ENCODE results near the gene KCNJ12. TPM values are rescaled to one million over a fixed set of nuclear protein-coding genes. Genes with fewer than 3 reads are reported as not detected.
A peak's percentile ranks its signal among the peaks of the same experiment; 100 is the strongest.
"Not testable (repeated sequence)": the region's sequence is repeated elsewhere in the genome, so short reads cannot be mapped to it uniquely, and the experiment has no call there.

The KCNJ12 gene
- polyA plus RNA-seq, 6 donors from 2014 or later: not detected

DNA sequence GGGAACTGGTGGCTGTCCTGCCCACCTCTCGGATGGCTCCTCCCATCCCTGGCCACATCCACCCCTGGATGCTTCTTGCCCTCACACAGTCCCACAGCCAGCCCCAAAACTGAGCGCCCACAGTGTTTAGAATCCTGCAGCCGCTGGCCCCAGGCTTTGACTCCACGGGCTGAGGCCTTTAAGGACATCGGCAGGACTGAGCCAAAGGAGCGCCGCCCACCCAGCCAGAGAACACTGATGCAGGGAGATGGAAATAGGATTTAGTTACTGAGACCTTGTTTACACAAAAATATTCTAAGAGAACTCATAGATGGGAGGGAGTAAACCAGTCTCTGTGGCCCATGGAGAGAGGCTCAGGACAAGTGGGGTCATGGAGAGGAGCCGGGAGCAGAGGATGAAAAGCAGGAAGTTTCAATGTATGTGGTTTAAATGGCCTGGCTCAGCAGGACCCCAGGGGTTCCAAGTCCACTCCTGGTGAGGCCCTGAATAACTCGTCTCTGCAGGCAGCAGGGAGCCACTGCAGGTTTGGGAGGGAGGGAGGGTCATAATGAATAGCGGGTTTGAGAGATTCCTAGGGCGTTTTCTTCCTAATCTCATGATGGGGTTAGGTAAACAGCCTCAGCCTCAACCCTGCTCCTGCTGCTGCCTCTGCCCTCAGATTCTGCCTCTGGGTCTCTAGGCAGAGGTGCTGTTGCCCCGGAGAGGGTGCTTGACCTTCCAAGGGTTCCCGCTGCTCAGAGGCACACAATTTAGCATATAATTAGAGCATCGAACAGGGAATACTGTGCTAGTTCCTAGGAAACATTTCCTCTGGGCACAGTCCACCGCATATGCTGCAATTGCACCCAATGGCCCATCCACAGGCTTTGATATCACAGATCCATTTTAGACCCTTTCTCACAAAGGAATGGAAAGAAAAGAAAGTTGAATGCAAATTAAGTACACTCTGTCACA is 61.0 kb downstream of the KCNJ12 start:
- not testable (repeated sequence) for H3K36me3 Mint-ChIP-seq; H3K9me3 Mint-ChIP-seq; DNase-seq; H3K27me3 Mint-ChIP-seq; ATAC-seq (ENCODE audit: low read depth in 2 of 2); H3K4me3 Mint-ChIP-seq
- Mint-ChIP-seq H3K4me1 (peaks cover 0 to 11% (median 0%) of the 10 kb centered on the region in 3 donors), H3K27ac (peak overlapping the region in 1 of 6 donors; percentile 52)

DNA sequence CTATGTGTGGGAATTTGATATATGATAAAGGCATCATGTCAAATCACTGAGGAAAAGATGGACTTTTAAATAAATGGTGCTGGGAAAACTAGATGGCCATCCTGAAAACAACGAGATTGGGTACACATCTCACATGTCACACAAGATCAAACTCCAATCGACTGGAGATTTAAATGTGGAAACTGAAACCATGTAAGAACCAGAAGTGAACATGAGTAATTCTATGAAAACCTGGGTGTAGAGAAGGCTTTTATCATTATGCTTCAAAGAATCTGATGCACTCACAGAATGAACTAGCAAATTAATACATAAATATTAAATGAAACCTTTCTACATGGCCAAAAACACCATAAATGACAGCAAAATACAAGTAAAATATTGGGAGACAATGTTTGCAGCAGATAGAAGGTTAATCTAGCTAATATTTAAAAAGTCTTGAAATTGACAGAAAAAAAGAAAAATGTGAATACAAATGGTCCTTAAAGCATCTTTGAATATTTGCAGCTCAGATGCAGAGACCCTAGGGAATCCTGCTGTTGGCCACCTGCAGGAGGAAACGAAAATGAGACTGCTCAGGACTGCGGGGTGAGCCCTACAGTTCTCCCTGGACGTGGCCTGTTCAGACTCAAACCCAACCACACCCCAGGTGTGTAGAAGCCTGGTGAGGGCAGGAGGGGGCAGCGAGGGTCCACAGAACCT is 62.3 kb downstream of the KCNJ12 start:
- DNase-seq, H3K4me3 Mint-ChIP-seq, H3K27me3 Mint-ChIP-seq, H3K36me3 Mint-ChIP-seq, H3K9me3 Mint-ChIP-seq: not testable (repeated sequence)
- Mint-ChIP-seq H3K27ac (peak overlapping the region in 1 of 6 donors; percentile 11), H3K4me1 (peaks cover 0 to 11% (median 0%) of the 10 kb centered on the region in 3 donors)
- peak in 1 of 2 donors; percentile 67 for ATAC-seq (ENCODE audit: low read depth in 2 of 2)

DNA sequence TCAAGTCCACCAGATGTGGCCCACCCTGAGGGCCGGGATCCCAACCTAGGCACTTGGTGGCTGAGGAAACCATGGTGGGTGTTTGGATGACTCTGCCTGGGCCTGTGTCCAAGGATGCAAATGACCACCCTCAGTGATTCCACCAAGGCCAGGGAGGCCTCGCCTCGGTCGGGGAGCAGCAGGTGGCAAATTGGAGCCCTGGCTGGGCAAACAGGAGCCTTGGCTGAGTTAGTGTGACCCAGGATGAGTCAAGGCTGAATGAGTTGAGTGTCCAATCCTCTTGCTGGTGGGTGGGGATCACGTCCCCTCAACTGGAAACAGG is 62.8 kb downstream of the KCNJ12 start:
- not testable (repeated sequence) for H3K36me3 Mint-ChIP-seq; H3K9me3 Mint-ChIP-seq; DNase-seq; H3K27me3 Mint-ChIP-seq; H3K4me3 Mint-ChIP-seq; ATAC-seq (ENCODE audit: low read depth in 2 of 2)
- peaks cover 0 to 11% (median 0%) of the 10 kb centered on the region in 3 donors for H3K4me1 Mint-ChIP-seq
- H3K27ac Mint-ChIP-seq: peak overlapping the region in 1 of 6 donors; percentile 11

DNA sequence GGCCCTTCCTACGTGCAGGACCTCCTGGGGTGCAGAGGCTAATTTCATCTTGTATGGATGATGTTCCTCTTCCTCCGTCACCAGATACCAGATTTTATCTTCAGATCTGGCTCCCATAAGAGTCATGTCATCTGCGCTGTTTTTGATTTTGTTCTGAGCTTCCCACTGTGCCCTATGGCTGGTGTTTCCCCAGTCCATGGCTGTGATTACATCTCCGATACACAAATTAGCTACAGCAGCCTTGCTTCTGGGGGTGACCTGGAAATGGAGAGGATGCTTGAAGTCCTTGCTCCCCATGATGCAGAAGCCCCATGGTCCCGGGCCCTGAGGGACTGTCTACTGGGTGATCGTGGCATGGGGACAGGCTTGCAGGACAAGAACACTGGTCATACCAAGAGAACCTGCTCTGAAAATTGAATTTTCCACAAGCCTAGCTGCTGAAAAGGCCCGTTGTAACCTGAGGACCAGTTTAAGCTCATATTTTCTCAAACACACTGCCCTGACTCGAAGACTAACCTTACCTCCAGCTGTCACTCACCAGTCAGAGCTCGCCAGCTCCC is 69.0 kb downstream of the KCNJ12 start:
- Mint-ChIP-seq H3K9me3 (peaks cover 0 to 9% (median 0%) of the 10 kb centered on the region in 7 donors), H3K27ac (no peak overlapping the region), H3K36me3 (no peaks in the 10 kb centered on the region), H3K4me3 (no peak overlapping the region), H3K27me3 (peaks cover 0 to 10% (median 9%) of the 10 kb centered on the region in 3 donors), H3K4me1 (peaks cover 0 to 4% (median 0%) of the 10 kb centered on the region in 3 donors)
- no peak for ATAC-seq (ENCODE audit: low read depth in 2 of 2)
- DNase-seq: no peak

DNA sequence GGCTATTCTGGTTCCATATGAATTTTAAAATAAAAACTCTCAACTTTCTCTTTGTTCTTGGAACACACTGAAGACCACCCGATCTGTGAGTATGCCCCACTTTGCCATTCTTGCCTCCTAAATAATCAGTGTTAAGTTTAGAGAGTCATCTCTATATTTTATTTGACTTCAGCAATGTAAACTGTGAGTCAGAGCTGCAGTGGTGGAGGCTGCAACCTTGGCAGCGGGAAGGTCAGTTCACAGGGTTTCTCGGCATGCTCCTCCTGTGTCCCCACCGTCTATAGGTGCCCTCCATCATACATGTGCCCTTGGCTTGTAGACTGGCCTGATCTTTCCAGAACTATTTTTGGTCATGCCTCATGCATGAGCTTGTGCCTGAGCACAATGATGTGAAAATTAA is 71.4 kb downstream of the KCNJ12 start:
- H3K27me3 Mint-ChIP-seq: peaks cover 0 to 13% (median 13%) of the 10 kb centered on the region in 3 donors
- H3K9me3 Mint-ChIP-seq; H3K4me3 Mint-ChIP-seq; H3K4me1 Mint-ChIP-seq; DNase-seq; H3K36me3 Mint-ChIP-seq; H3K27ac Mint-ChIP-seq; ATAC-seq (ENCODE audit: low read depth in 2 of 2): not testable (repeated sequence)

DNA sequence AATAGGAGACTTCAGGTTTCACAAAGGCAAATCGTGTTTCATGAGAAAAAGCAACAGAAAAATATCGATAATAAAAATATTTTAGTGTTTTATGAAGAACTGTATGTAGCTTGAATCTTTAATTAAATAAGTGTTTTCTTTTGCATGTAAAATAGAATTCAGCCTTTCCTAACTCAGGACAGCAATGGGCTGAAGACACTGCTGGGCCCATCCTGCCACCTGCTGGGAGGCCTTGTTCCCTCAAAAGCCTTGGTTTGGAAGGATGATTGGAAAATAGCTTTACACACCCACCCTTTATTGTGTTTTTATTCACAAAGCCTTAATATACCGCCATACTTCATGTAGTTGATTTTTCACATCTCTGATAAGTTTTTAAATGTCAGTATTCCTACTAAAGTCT is 73.7 kb downstream of the KCNJ12 start:
- Mint-ChIP-seq H3K4me1 (peaks cover 5 to 12% (median 9%) of the 10 kb centered on the region in 3 donors), H3K27me3 (peaks cover 3 to 31% (median 31%) of the 10 kb centered on the region in 3 donors)
- not testable (repeated sequence) for H3K4me3 Mint-ChIP-seq; H3K9me3 Mint-ChIP-seq; ATAC-seq (ENCODE audit: low read depth in 2 of 2); H3K36me3 Mint-ChIP-seq; H3K27ac Mint-ChIP-seq; DNase-seq

DNA sequence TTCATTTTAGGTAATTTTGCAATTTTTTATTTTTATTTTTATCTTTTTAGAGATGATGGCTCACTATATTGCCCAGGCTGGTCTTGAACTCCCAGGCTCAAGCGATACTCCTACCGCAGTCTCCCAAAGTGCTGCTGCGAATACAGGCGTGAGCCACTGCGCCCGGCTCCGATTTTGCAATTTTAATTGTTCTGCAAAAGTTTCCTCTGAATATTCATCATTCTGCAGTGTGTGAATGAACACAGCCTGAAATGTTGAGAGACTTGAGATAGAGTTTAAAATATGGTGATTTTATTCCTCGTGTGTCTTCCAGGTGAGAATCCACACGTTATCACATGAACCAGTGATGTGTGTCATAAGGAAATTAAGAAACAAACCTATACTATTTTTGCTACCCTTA is 75.8 kb downstream of the KCNJ12 start:
- no peaks in the 10 kb centered on the region for H3K36me3 Mint-ChIP-seq
- ATAC-seq (ENCODE audit: low read depth in 2 of 2) (no peak), DNase-seq (no peak)
- peak overlapping the region in 1 of 8 donors; percentile 49 for H3K4me3 Mint-ChIP-seq
- H3K4me1 Mint-ChIP-seq: peaks cover 12 to 18% (median 12%) of the 10 kb centered on the region in 3 donors
- H3K27me3 Mint-ChIP-seq: peaks cover 3 to 42% (median 42%) of the 10 kb centered on the region in 3 donors
- H3K27ac Mint-ChIP-seq: no peak overlapping the region
- H3K9me3 Mint-ChIP-seq: peaks cover 0 to 7% (median 0%) of the 10 kb centered on the region in 7 donors

DNA sequence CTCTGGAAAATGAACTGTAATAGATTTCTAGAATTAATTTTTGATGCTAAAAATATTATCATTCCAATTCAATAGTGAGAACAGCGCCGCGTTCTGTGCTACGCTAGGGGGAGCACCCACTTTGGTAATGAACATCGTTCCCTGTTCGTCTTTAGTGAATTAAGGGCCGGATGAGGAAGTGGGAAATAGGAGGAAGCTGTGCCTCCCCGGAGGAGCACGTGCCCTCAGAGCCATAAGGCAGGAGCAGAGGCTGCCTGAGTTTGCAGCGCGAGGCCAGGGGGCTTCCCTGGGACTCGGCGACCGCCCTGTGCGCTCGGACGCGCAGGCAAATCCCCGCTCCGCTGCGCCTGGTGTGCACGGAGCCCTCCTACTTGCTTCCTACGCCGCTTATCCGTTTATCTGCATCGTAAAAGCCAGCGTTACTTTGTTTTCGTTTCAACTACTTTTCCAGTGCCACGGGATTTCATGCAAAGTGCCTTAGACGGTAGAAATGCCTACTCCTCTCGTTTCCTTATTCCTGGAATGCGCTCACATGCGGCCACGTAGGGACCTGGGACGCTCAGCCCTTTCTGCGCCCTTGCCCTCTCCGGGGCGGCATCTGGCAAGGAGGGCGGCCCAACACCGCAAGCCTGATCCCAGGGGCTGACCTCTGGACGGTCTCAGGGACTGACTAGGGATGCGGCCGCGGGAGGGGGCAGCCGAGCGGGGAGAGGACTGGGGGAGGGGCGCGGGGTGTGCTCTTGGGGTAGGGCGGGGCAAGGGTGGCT is 76.4 kb downstream of the KCNJ12 start:
- DNase-seq (peak; percentile 31), ATAC-seq (ENCODE audit: low read depth in 2 of 2) (peak; percentile 37 to 53)
- peaks cover 12 to 21% (median 18%) of the 10 kb centered on the region in 3 donors for H3K4me1 Mint-ChIP-seq
- H3K27ac Mint-ChIP-seq: peak overlapping the region in 1 of 6 donors; percentile 83
- H3K36me3 Mint-ChIP-seq: no peaks in the 10 kb centered on the region
- peaks cover 0 to 7% (median 0%) of the 10 kb centered on the region in 7 donors for H3K9me3 Mint-ChIP-seq
- H3K4me3 Mint-ChIP-seq: peak overlapping the region in 7 of 8 donors; percentile 35 to 70 (median 59)
- peaks cover 7 to 48% (median 48%) of the 10 kb centered on the region in 3 donors for H3K27me3 Mint-ChIP-seq

DNA sequence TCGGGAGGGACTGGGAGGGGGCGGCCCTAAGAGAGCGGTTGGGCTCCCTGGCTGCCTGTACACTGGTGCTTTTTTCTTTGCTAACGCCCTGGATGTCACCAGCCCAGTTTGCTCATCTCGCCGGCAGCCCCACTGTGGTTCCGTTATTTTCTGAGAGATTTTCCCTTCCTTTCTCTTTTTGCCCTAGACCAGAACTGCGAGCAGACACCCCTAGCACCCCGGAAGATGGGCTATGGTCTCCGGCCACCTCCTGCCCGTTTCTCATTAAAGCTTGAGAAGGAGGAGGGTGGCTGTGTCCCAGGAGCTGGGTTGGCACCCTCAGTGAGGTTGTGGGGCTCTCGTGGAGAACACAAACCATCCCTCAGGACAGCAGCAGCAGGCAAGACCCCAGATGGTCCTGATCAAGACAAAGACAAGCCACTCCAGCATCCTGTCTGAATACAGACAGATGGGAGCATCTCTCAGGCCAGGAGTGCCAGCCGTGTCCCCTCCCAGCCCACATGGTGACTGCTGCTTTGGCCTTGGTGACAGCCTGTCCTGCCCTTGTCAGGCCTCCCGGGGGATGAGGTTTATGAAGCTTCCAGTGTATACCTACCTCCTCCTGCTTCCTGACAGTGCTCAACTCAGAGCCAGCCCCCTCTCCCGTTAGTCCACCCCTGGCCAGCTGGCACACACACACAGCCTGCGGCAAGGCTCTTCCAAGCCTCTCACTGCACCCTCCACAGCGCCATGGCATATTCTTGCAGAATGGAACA is 77.2 kb downstream of the KCNJ12 start:
- Mint-ChIP-seq H3K36me3 (no peaks in the 10 kb centered on the region), H3K27me3 (peaks cover 7 to 56% (median 53%) of the 10 kb centered on the region in 3 donors), H3K9me3 (peaks cover 0 to 7% (median 0%) of the 10 kb centered on the region in 7 donors), H3K27ac (peak overlapping the region in 2 of 6 donors; percentile 76 to 86), H3K4me1 (peaks cover 12 to 21% (median 19%) of the 10 kb centered on the region in 3 donors), H3K4me3 (peak overlapping the region in 4 of 8 donors; percentile 24 to 75 (median 42))
- ATAC-seq (ENCODE audit: low read depth in 2 of 2) (no peak), DNase-seq (no peak)

DNA sequence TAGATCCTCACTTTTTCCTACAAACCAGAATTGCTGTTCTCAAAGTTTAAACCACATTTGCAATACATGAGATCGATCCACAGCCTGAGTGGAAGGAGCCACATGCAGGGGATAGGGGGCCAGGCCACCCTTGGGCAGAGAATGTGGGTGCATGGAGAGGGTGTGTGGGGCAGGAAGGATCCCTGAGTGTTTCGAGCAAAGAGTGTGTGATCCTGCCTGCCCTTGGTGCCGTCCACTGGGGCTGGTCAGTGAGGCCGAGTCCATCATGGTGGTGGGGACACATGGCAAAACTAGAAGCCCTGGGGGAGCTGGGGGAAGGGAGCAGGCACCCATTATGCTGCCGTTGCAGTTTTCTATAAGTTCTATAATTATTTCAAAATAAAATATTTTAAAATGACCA is 77.8 kb downstream of the KCNJ12 start:
- ATAC-seq (ENCODE audit: low read depth in 2 of 2); H3K4me3 Mint-ChIP-seq; H3K27ac Mint-ChIP-seq; DNase-seq; H3K36me3 Mint-ChIP-seq; H3K9me3 Mint-ChIP-seq: not testable (repeated sequence)
- Mint-ChIP-seq H3K27me3 (peaks cover 7 to 63% (median 56%) of the 10 kb centered on the region in 3 donors), H3K4me1 (peaks cover 12 to 21% (median 19%) of the 10 kb centered on the region in 3 donors)

DNA sequence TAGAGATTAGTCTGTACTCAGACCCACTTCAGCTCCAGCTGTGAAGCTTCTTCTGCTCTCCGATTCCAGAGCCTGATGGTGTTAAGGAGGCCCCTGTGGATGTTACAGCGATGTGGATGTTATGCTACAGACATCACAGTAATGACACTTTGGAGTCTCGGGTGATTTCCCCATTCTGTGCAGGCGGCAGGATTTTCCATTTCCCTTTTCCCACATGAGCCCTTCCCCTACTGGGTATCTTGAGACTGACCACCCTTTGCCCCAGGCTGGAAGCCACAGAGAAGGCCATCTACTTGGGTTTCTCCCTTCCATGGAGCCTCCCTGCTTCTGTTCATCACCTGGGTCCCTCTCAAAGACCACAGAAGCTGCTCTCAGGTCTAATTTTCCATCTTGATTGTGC is 78.3 kb downstream of the KCNJ12 start:
- H3K9me3 Mint-ChIP-seq: peaks cover 0 to 7% (median 0%) of the 10 kb centered on the region in 7 donors
- no peak for DNase-seq
- no peak overlapping the region for H3K27ac Mint-ChIP-seq
- H3K4me3 Mint-ChIP-seq: no peak overlapping the region
- no peaks in the 10 kb centered on the region for H3K36me3 Mint-ChIP-seq
- H3K27me3 Mint-ChIP-seq: peaks cover 7 to 64% (median 57%) of the 10 kb centered on the region in 3 donors
- H3K4me1 Mint-ChIP-seq: peaks cover 12 to 21% (median 19%) of the 10 kb centered on the region in 3 donors
- ATAC-seq (ENCODE audit: low read depth in 2 of 2): no peak

DNA sequence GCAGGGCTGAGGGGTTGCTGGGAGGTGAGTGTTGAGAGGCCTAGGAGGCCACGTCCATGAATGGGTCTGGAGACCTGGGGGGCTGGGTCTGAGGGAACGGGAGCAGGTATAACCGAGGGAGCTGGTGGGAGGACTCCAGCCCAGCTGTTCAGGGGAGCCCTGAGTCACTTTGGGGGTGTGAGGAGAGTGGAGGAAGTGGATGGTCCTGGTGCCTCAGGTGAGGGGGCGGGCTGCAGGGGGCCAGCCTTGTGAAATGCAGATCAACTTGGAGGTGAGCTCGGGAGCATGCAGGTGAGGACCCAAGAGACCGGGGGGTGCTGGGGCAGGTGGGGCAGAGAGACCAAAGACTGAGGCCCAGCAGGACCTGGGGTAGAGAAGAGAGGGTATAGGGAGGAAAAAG is 79.6 kb downstream of the KCNJ12 start:
- peaks cover 12 to 21% (median 19%) of the 10 kb centered on the region in 3 donors for H3K4me1 Mint-ChIP-seq
- H3K27ac Mint-ChIP-seq: no peak overlapping the region
- no peaks in the 10 kb centered on the region for H3K36me3 Mint-ChIP-seq
- H3K9me3 Mint-ChIP-seq: peaks cover 0 to 7% (median 0%) of the 10 kb centered on the region in 7 donors
- ATAC-seq (ENCODE audit: low read depth in 2 of 2) (no peak), DNase-seq (no peak)
- H3K27me3 Mint-ChIP-seq: peaks cover 7 to 62% (median 51%) of the 10 kb centered on the region in 3 donors
- no peak overlapping the region for H3K4me3 Mint-ChIP-seq
